GM21528 (cell line): ENCODE measurements around the gene MLKL.
"Not testable (repeated sequence)": the region's sequence is repeated elsewhere in the genome, so short reads cannot be mapped to it uniquely, and the experiment has no call there.

ENCODE experiments used
- ATAC-seq: cut with Tn5 transposase; IDR thresholded peaks from one replicate; pipeline ENCODE4 v1.9.1; 2021; ENCODE audit warnings: mild to moderate bottlenecking, moderate library complexity; ENCODE audit not compliant: unreplicated experiment, low FRiP score

The MLKL gene

GRCh38 chr16:74734361-74735161 lies 33.9 kb upstream of the MLKL start:
- no peak for ATAC-seq

- no peak for ATAC-seq
Observed at GRCh38 chr16:74732707-74733350, 32.2 kb upstream of the MLKL start.

GRCh38 chr16:74731853-74732477 lies 31.3 kb upstream of the MLKL start:
- no peak for ATAC-seq

GRCh38 chr16:74729783-74730683 lies 29.4 kb upstream of the MLKL start:
- ATAC-seq, result no peak

- no peak for ATAC-seq
Observed at GRCh38 chr16:74727903-74728302, 27.2 kb upstream of the MLKL start.

- no peak for ATAC-seq
Observed at GRCh38 chr16:74726716-74727115, 26.1 kb upstream of the MLKL start.

GRCh38 chr16:74725651-74726455 lies 25.2 kb upstream of the MLKL start:
- no peak for ATAC-seq

GRCh38 chr16:74724820-74725549 lies 24.3 kb upstream of the MLKL start:
- ATAC-seq, result no peak

- ATAC-seq, result no peak
Observed at GRCh38 chr16:74723256-74723655, 22.6 kb upstream of the MLKL start.

GRCh38 chr16:74722156-74722555 lies 21.5 kb upstream of the MLKL start:
- not testable (repeated sequence) for ATAC-seq

- no peak for ATAC-seq
Observed at GRCh38 chr16:74721716-74722115, 21.1 kb upstream of the MLKL start.

- no peak for ATAC-seq
Observed at GRCh38 chr16:74720579-74720978, 19.9 kb upstream of the MLKL start.

GRCh38 chr16:74718741-74719610 lies 18.3 kb upstream of the MLKL start:
- no peak for ATAC-seq

- ATAC-seq, result no peak
Observed at GRCh38 chr16:74718140-74718539, 17.5 kb upstream of the MLKL start.

- ATAC-seq, result no peak
Observed at GRCh38 chr16:74717367-74717766, 16.7 kb upstream of the MLKL start.

- no peak for ATAC-seq
Observed at GRCh38 chr16:74716355-74716754, 15.7 kb upstream of the MLKL start.

GRCh38 chr16:74713876-74714275 lies 13.2 kb upstream of the MLKL start:
- no peak for ATAC-seq

GRCh38 chr16:74713325-74713724 lies 12.7 kb upstream of the MLKL start:
- ATAC-seq, result no peak
